GM12878 (cell line): ENCODE results near the gene SMPD3. TPM values are rescaled to one million over a fixed set of nuclear protein-coding genes. Genes with fewer than 3 reads are reported as not detected.

Source experiments
- ATAC-seq: fragments of 200-7000 bp; cut with Tn5 transposase; 3 replicates; pipeline ENCODE4 v1.9.1; 2020; ENCODE audit warnings: mild to moderate bottlenecking, moderate library complexity
- BruUV-seq: library from RNA; stranded (reverse); fragments of 400-500 nt; replicated peaks from 2 replicates; lab custom pipeline; 2021; lab: Mats Ljungman, UMichigan
- CTCF ChIA-PET: fragments of 300-600 bp; sonication (Branson Sonifier 250); formaldehyde crosslinking; extraction: SDS; loops from one replicate; lab custom pipeline; 2021; ENCODE audit warnings: inconsistent platforms; lab: Yijun Ruan, JAX
- POLR2A ChIA-PET: fragments of 350-600 bp; formaldehyde crosslinking; extraction: SDS; loops from one replicate; lab custom pipeline; 2021; ENCODE audit warnings: inconsistent platforms; lab: Charles Lee
- RAD21 ChIA-PET: fragments of 300-600 bp; sonication (Branson Sonifier 250); formaldehyde crosslinking; loops from one replicate; lab custom pipeline; 2023; ENCODE audit warnings: antibody characterized with exemption; ENCODE audit not compliant: unreplicated experiment; lab: Charles Lee
- SMC1A ChIA-PET: fragments of 300-600 bp; sonication (Branson Sonifier 250); formaldehyde crosslinking; loops from one replicate; lab custom pipeline; 2023; ENCODE audit not compliant: unreplicated experiment, uncharacterized antibody; lab: Charles Lee
- DNase-seq: peaks from one replicate; pipeline ENCODE4 v3.0.0-alpha.2; 2011; ENCODE audit warnings: low read depth, low spot score
- FAIRE-seq: peaks from 3 replicates; lab custom pipeline; 2011; peaks lifted over from hg19 to GRCh38; lab: Jason Lieb, UNC
- H2AFZ ChIP-seq: 2 replicates; pipeline ENCODE4 v1.6.0; 2011; ENCODE audit warnings: low read depth, low read length, control low read depth; ENCODE audit not compliant: control insufficient read depth
- H3K27ac ChIP-seq: 2 replicates; pipeline ENCODE4 v1.5.1; 2011; ENCODE audit warnings: control low read depth; ENCODE audit not compliant: control insufficient read depth, insufficient read depth
- H3K27me3 ChIP-seq, 2 experiments: replicated peaks in 1 of 2; 2 replicates each; pipeline versions ENCODE4 v1.6.0 to v1.6.1; 2011; ENCODE audit warnings: low read length in 1 of 2; ENCODE audit not compliant: control insufficient read depth in 2 of 2, insufficient read depth in 2 of 2
- H3K36me3 ChIP-seq, 2 experiments: 2 replicates each; pipeline ENCODE4 v1.5.1; 2011; ENCODE audit warnings: low read length in 1 of 2; ENCODE audit not compliant: control insufficient read depth in 2 of 2, insufficient read depth in 2 of 2
- H3K4me1 ChIP-seq: 2 replicates; pipeline ENCODE4 v1.6.1; 2011; ENCODE audit warnings: mild to moderate bottlenecking, low read length, moderate library complexity, mixed read lengths; ENCODE audit not compliant: control insufficient read depth, insufficient read depth
- H3K4me2 ChIP-seq: 2 replicates; pipeline ENCODE4 v1.6.0; 2011; ENCODE audit warnings: control low read depth; ENCODE audit not compliant: control insufficient read depth, insufficient read depth
- H3K4me3 ChIP-seq: fragments of 200-600 bp; sonication (generic); 2 replicates; pipeline ENCODE4 v1.5.1; 2016
- H3K79me2 ChIP-seq: 2 replicates; pipeline ENCODE4 v1.6.0; 2011; ENCODE audit warnings: low read length; ENCODE audit not compliant: control insufficient read depth, insufficient read depth
- H3K9ac ChIP-seq: 2 replicates; pipeline ENCODE4 v1.8.0; 2011; ENCODE audit warnings: low read length, control low read depth, mixed read lengths; ENCODE audit not compliant: control insufficient read depth, insufficient read depth
- H3K9me3 ChIP-seq: replicated peaks from 3 replicates; pipeline ENCODE4 v1.5.1; 2011; ENCODE audit warnings: mild to moderate bottlenecking, low read length; ENCODE audit not compliant: control insufficient read depth, insufficient read depth
- H4K20me1 ChIP-seq: 2 replicates; pipeline ENCODE4 v1.6.0; 2011; ENCODE audit not compliant: control insufficient read depth, insufficient read depth
- BCL3 ChIP-seq: IDR thresholded peaks from 2 replicates; pipeline ENCODE4 v1.6.1; 2011; ENCODE audit warnings: borderline replicate concordance, low read depth, mild to moderate bottlenecking, moderate library complexity, low read length; ENCODE audit not compliant: insufficient read depth, poor library complexity, severe bottlenecking
- CEBPZ ChIP-seq: fragments of 150-350 bp; IDR thresholded peaks from 2 replicates; pipeline ENCODE4 v1.6.1; 2016; ENCODE audit warnings: low read depth, low read length
- CHD4 ChIP-seq: fragments of 200-600 bp; sonication (generic); IDR thresholded peaks from 2 replicates; pipeline ENCODE4 v1.6.1; 2016; ENCODE audit warnings: mild to moderate bottlenecking
- CREM ChIP-seq: IDR thresholded peaks from 2 replicates; pipeline ENCODE4 v1.6.1; 2014; ENCODE audit warnings: antibody characterized with exemption, low read depth
- ETV6 ChIP-seq, 2 experiments: fragments of 450-650 bp in 1 of 2; IDR thresholded peaks in 1 of 2; conservative IDR thresholded peaks in 1 of 2; 2 replicates each; pipeline ENCODE4 v1.6.1; 2014; ENCODE audit warnings: antibody characterized with exemption in 1 of 2, borderline replicate concordance in 1 of 2, low read depth in 1 of 2, mild to moderate bottlenecking in 1 of 2, moderate library complexity in 1 of 2
- FOXK2 ChIP-seq: fragments of 450-650 bp; IDR thresholded peaks from 2 replicates; pipeline ENCODE4 v1.6.1; 2017; ENCODE audit warnings: mild to moderate bottlenecking, moderate library complexity
- IRF5 ChIP-seq: fragments of 450-650 bp; IDR thresholded peaks from 2 replicates; pipeline ENCODE4 v1.6.1; 2017; ENCODE audit warnings: borderline replicate concordance
- LARP7 ChIP-seq: fragments of 450-650 bp; IDR thresholded peaks from 2 replicates; pipeline ENCODE4 v1.6.1; 2017; ENCODE audit warnings: mild to moderate bottlenecking
- MXI1 ChIP-seq: fragments of 150-350 bp; IDR thresholded peaks from 2 replicates; pipeline ENCODE4 v1.6.1; 2011; ENCODE audit warnings: low read depth, mild to moderate bottlenecking, inconsistent platforms, low read length, improper control_type of control experiment
- NFIC ChIP-seq: IDR thresholded peaks from 2 replicates; pipeline ENCODE4 v1.6.1; 2012; ENCODE audit warnings: low read depth, mild to moderate bottlenecking, inconsistent platforms, low read length, moderate library complexity
- RUNX3 ChIP-seq: IDR thresholded peaks from 2 replicates; pipeline ENCODE4 v1.6.1; 2012; ENCODE audit warnings: low read length, inconsistent platforms
- SMAD5 ChIP-seq: IDR thresholded peaks from 2 replicates; pipeline ENCODE4 v1.6.1; 2016; ENCODE audit warnings: antibody characterized with exemption, low read depth
- SMC3 ChIP-seq: IDR thresholded peaks from 2 replicates; pipeline ENCODE4 v1.6.1; 2011; ENCODE audit warnings: low read length, improper control_type of control experiment, borderline replicate concordance
- SPI1 ChIP-seq: IDR thresholded peaks from 2 replicates; pipeline ENCODE4 v1.6.1; 2011; ENCODE audit warnings: low read depth, mild to moderate bottlenecking, low read length, moderate library complexity, borderline replicate concordance; ENCODE audit not compliant: insufficient read depth
- USF2 ChIP-seq: IDR thresholded peaks from 2 replicates; pipeline ENCODE4 v1.6.1; 2011; ENCODE audit warnings: low read depth, low read length, improper control_type of control experiment, borderline replicate concordance
- WGBS: methylation state at CpG from one replicate; pipeline ENCODE4 v1.1.6; 2016; ENCODE audit warnings: low lambda C conversion rate; ENCODE audit not compliant: insufficient replicate concordance, insufficient coverage; ENCODE audit errors: missing lambda C conversion rate; 5-methylcytosine and 5-hydroxymethylcytosine counted together
- in situ Hi-C: fragments of 300-500 bp; cut with MboI; formaldehyde crosslinking; loops from 9 replicates; pipeline ENCODE4 v1.14.3; 2018; ENCODE audit warnings: mixed read lengths
- intact Hi-C: fragments of 100-400 bp; cut with micrococcal nuclease; formaldehyde crosslinking; loops from one replicate; pipeline ENCODE4 v1.14.2; 2022; ENCODE audit not compliant: unreplicated experiment
- polyA plus RNA-seq, 11 experiments: library from polyadenylated mRNA; depleted of rRNA in 4 of 11; unstranded in 6 of 11; stranded (reverse) in 5 of 11; fragments of >200 nt; fragmentation: Nextera tagmentation in 4 of 11; fragmentation: Illumina TruSeq in 1 of 11; extraction: Ambion mirVana in 4 of 11; extraction: Trizol in 1 of 11; gene quantifications; 1 replicate in 1 of 11; 2 replicates in 10 of 11; pipeline versions ENCODE4 v1.2.1 to v1.2.3, GENCODE V29; 2011 to 2016; ENCODE audit warnings: inconsistent platforms in 2 of 11, missing spikeins in 2 of 11, low read depth in 1 of 11
- total RNA-seq, 4 experiments: library from RNA; depleted of rRNA in 3 of 4; stranded (reverse); fragments of >200 nt in 3 of 4; fragmentation: Illumina TruSeq in 1 of 4; extraction: Trizol in 1 of 4; gene quantifications; 2 replicates each; pipeline versions ENCODE4 v1.2.1 to v1.2.3, GENCODE V29; 2013 to 2021

SMPD3 gene
- total and polyA plus RNA-seq, 10 of the 15 experiments (the other 5 are each of a cell fraction or from before 2014, with no cell fraction given): 0.04 to 2.0 (median 1.2) TPM

GRCh38 chr16:68452176-68452575 is 3.9 kb upstream of the SMPD3 start:
- POLR2A ChIA-PET: no interaction called here
- RAD21 ChIA-PET: no interaction called here
- BruUV-seq: no TSS peak
- no peak overlapping the region for H3K27ac ChIP-seq
- no peaks in the 10 kb centered on the region for H3K9me3 ChIP-seq
- FAIRE-seq: no peak
- in situ Hi-C loops: no loop called here
- H3K4me3 ChIP-seq: no peak overlapping the region
- CTCF ChIA-PET: interaction anchor here (0.6 to 2.1 kb wide), 4 partner anchors 9 to 92 kb away, joined by 3 to 7 read pairs (median 4); no protein-coding TSS in a partner anchor
- no peaks in the 10 kb centered on the region for H3K79me2 ChIP-seq
- no peak overlapping the region for H3K4me2 ChIP-seq
- H3K27me3 ChIP-seq: no peaks in the 10 kb centered on the region
- H4K20me1 ChIP-seq: no peaks in the 10 kb centered on the region
- no peak for ATAC-seq
- SMC1A ChIA-PET: interaction anchor here (0.6 to 1.2 kb wide), 4 partner anchors 8 to 445 kb away, joined by 3 to 5 read pairs (median 4); no protein-coding TSS in a partner anchor
- H2AFZ ChIP-seq: no peak overlapping the region
- no peaks in the 10 kb centered on the region for H3K36me3 ChIP-seq
- no peak for DNase-seq
- no peak overlapping the region for H3K9ac ChIP-seq
- 0% methylated on average over 1 of the region's 1 CpG for WGBS
- intact Hi-C loops: no loop called here
- no peaks in the 10 kb centered on the region for H3K4me1 ChIP-seq
- no peak for TF ChIP-seq SMAD5
- no peak for TF ChIP-seq CHD4
- no peak for TF ChIP-seq RUNX3
- TF ChIP-seq MXI1: no peak
- TF ChIP-seq CREM: no peak
- TF ChIP-seq USF2: no peak
- TF ChIP-seq SMC3: no peak
- no peak for TF ChIP-seq CEBPZ
- TF ChIP-seq SPI1: no peak
- TF ChIP-seq BCL3: no peak
- TF ChIP-seq FOXK2: no peak
- no peak for TF ChIP-seq LARP7
- no peak for TF ChIP-seq IRF5
- no peak for TF ChIP-seq NFIC
- TF ChIP-seq ETV6 (conservative IDR thresholded peaks at IDR 0.05 in 1 of 2, IDR thresholded peaks at IDR 0.05 in 1 of 2; ENCODE audit: borderline replicate concordance in 1 of 2, low read depth in 1 of 2): no peak
